H9 (cell line): ENCODE results near the gene SFXN2. TPM values are rescaled to one million over a fixed set of nuclear protein-coding genes. Genes with fewer than 3 reads are reported as not detected.

Experiments
- DNase-seq: peaks from one replicate; pipeline ENCODE4 v3.0.0-alpha.2; 2017
- H2AFZ ChIP-seq: one replicate; pipeline ENCODE4 v1.6.1; 2013; ENCODE audit warnings: mild to moderate bottlenecking, low read length, control low read depth, moderate library complexity
- H2AK5ac ChIP-seq: 2 replicates; pipeline ENCODE4 v1.6.1; 2013; ENCODE audit warnings: low read length, control low read depth, mixed read lengths; ENCODE audit not compliant: insufficient read length
- H2BK120ac ChIP-seq: one replicate; pipeline ENCODE4 v1.6.1; 2013; ENCODE audit warnings: low read depth, mild to moderate bottlenecking, low read length, control low read depth, inconsistent platforms; ENCODE audit not compliant: poor library complexity, severe bottlenecking
- H2BK12ac ChIP-seq: 2 replicates; pipeline ENCODE4 v1.6.1; 2013; ENCODE audit warnings: low read length, control low read depth, mixed read lengths, low read depth; ENCODE audit not compliant: insufficient read length
- H2BK15ac ChIP-seq: 2 replicates; pipeline ENCODE4 v1.6.1; 2013; ENCODE audit warnings: low read depth, low read length, control low read depth
- H2BK20ac ChIP-seq: one replicate; pipeline ENCODE4 v1.6.1; 2013; ENCODE audit warnings: low read depth, mild to moderate bottlenecking, low read length, control low read depth, inconsistent platforms; ENCODE audit not compliant: poor library complexity, severe bottlenecking
- H2BK5ac ChIP-seq: 2 replicates; pipeline ENCODE4 v1.6.1; 2013; ENCODE audit warnings: low read length, control low read depth, mixed read lengths; ENCODE audit not compliant: insufficient read length
- H3K14ac ChIP-seq: 2 replicates; pipeline ENCODE4 v1.6.1; 2013; ENCODE audit warnings: low read length, control low read depth; ENCODE audit not compliant: insufficient read depth
- H3K18ac ChIP-seq: 2 replicates; pipeline ENCODE4 v1.6.1; 2013; ENCODE audit warnings: low read depth, mild to moderate bottlenecking, mixed read lengths, low read length, control low read depth; ENCODE audit not compliant: insufficient read length
- H3K23ac ChIP-seq: 2 replicates; pipeline ENCODE4 v1.6.1; 2013; ENCODE audit warnings: low read length, control low read depth, mixed read lengths, low read depth; ENCODE audit not compliant: insufficient read length
- H3K23me2 ChIP-seq: 2 replicates; pipeline ENCODE4 v1.6.1; 2013; ENCODE audit warnings: low read depth, mild to moderate bottlenecking, mixed read lengths, low read length, control low read depth; ENCODE audit not compliant: insufficient read length, poor library complexity, severe bottlenecking
- H3K27ac ChIP-seq: 2 replicates; pipeline ENCODE4 v1.5.1; 2013; ENCODE audit warnings: low read length, control low read depth, mixed read lengths, low read depth; ENCODE audit not compliant: insufficient read length
- H3K27me3 ChIP-seq: 2 replicates; pipeline ENCODE4 v1.6.1; 2013; ENCODE audit warnings: low read length, control low read depth, inconsistent platforms; ENCODE audit not compliant: insufficient read depth
- H3K4ac ChIP-seq: 2 replicates; pipeline ENCODE4 v1.6.1; 2013; ENCODE audit warnings: low read depth, mild to moderate bottlenecking, control low read depth, inconsistent platforms, low read length, moderate library complexity
- H3K4me1 ChIP-seq: 2 replicates; pipeline ENCODE4 v1.6.1; 2013; ENCODE audit warnings: low read length, control low read depth, inconsistent platforms; ENCODE audit not compliant: insufficient read depth
- H3K4me2 ChIP-seq: 2 replicates; pipeline ENCODE4 v1.6.1; 2013; ENCODE audit warnings: low read length, control low read depth, mixed read lengths; ENCODE audit not compliant: insufficient read length, insufficient read depth
- H3K56ac ChIP-seq: 2 replicates; pipeline ENCODE4 v1.6.1; 2013; ENCODE audit warnings: low read depth, mild to moderate bottlenecking, mixed read lengths, low read length, control low read depth; ENCODE audit not compliant: insufficient read length
- H3K79me1 ChIP-seq: 2 replicates; pipeline ENCODE4 v1.6.1; 2013; ENCODE audit warnings: low read depth, mild to moderate bottlenecking, moderate library complexity, low read length, control low read depth, inconsistent platforms; ENCODE audit not compliant: insufficient read depth, poor library complexity, severe bottlenecking
- H3K79me2 ChIP-seq: 2 replicates; pipeline ENCODE4 v1.6.1; 2013; ENCODE audit warnings: low read length, control low read depth, inconsistent platforms; ENCODE audit not compliant: insufficient read depth
- H3K9ac ChIP-seq: 2 replicates; pipeline ENCODE4 v1.6.1; 2013; ENCODE audit warnings: low read length, control low read depth, mixed read lengths; ENCODE audit not compliant: insufficient read length; ENCODE audit errors: extremely low read depth
- H3K9me3 ChIP-seq: one replicate; pipeline ENCODE4 v1.6.1; 2013; ENCODE audit warnings: low read depth, low read length, inconsistent platforms; ENCODE audit not compliant: control insufficient read depth
- H3T11ph ChIP-seq: one replicate; pipeline ENCODE4 v1.6.1; 2013; ENCODE audit warnings: mild to moderate bottlenecking, low read length, control low read depth, inconsistent platforms
- H4K20me1 ChIP-seq: one replicate; pipeline ENCODE4 v1.6.1; 2013; ENCODE audit not compliant: control insufficient read depth, insufficient read length, insufficient read depth
- H4K5ac ChIP-seq: 2 replicates; pipeline ENCODE4 v1.6.1; 2013; ENCODE audit warnings: low read depth, mild to moderate bottlenecking, mixed read lengths, low read length, control low read depth; ENCODE audit not compliant: insufficient read length
- H4K8ac ChIP-seq: replicated peaks from 2 replicates; pipeline ENCODE4 v1.6.1; 2013; ENCODE audit warnings: low read length, control low read depth, mixed read lengths, low read depth; ENCODE audit not compliant: insufficient read length
- H4K91ac ChIP-seq: 2 replicates; pipeline ENCODE4 v1.6.1; 2013; ENCODE audit warnings: low read depth, mild to moderate bottlenecking, moderate library complexity, mixed read lengths, low read length, control low read depth; ENCODE audit not compliant: insufficient read length
- H3K27ac Mint-ChIP-seq, 3 experiments: 2 replicates in 2 of 3; 3 replicates in 1 of 3; pipeline ENCODE4 v1.8.0; 2020 to 2021; ENCODE audit warnings: mixed read lengths in 3 of 3, mild to moderate bottlenecking in 1 of 3, moderate library complexity in 1 of 3
- H3K27me3 Mint-ChIP-seq: 2 replicates; pipeline ENCODE4 v1.8.0; 2021; ENCODE audit warnings: low read depth, mild to moderate bottlenecking, moderate library complexity, mixed read lengths
- H3K36me3 Mint-ChIP-seq, 3 experiments: 2 replicates in 2 of 3; 3 replicates in 1 of 3; pipeline ENCODE4 v1.8.0; 2020 to 2021; ENCODE audit warnings: low read depth in 3 of 3, mixed read lengths in 3 of 3; ENCODE audit not compliant: insufficient read depth in 1 of 3
- H3K4me1 Mint-ChIP-seq, 2 experiments: 2 replicates each; pipeline ENCODE4 v1.8.0; 2020; ENCODE audit warnings: mixed read lengths in 2 of 2
- H3K4me3 Mint-ChIP-seq, 2 experiments: 2 replicates in 1 of 2; 3 replicates in 1 of 2; pipeline ENCODE4 v1.8.0; 2020 to 2021; ENCODE audit warnings: mild to moderate bottlenecking in 2 of 2, mixed read lengths in 2 of 2, moderate library complexity in 1 of 2
- H3K9me3 Mint-ChIP-seq, 2 experiments: 2 replicates in 1 of 2; 3 replicates in 1 of 2; pipeline ENCODE4 v1.8.0; 2020; ENCODE audit warnings: mild to moderate bottlenecking in 2 of 2, mixed read lengths in 2 of 2, moderate library complexity in 1 of 2
- CTCF ChIP-seq: fragments of 200-600 bp; sonication (generic); conservative IDR thresholded peaks from 3 replicates; pipeline ENCODE4 v1.8.0; 2021; ENCODE audit warnings: antibody characterized with exemption, mild to moderate bottlenecking
- WGBS: extraction: QIAGEN DNeasy Blood & Tissue Kit; methylation state at CpG from one replicate; pipeline ENCODE4 v1.1.7; 2013; ENCODE audit warnings: missing lambda C conversion rate, low lambda C conversion rate, mixed read lengths; ENCODE audit not compliant: insufficient read length; ENCODE audit errors: extremely low coverage; 5-methylcytosine and 5-hydroxymethylcytosine counted together
- total RNA-seq: library from RNA; stranded (reverse); gene quantifications from 2 replicates; pipeline ENCODE4 v1.2.1, GENCODE V29; 2021

SFXN2 gene
- total RNA-seq, 1 experiment from 2014 or later = 34.7 TPM

GRCh38 chr10:102678068-102678400 lies 36.4 kb upstream of the SFXN2 start:
- no peak overlapping the region for H4K8ac ChIP-seq
- no peak overlapping the region for H3K4me2 ChIP-seq
- no peaks in the 10 kb centered on the region for H3K27me3 ChIP-seq
- no peak overlapping the region for H2BK20ac ChIP-seq
- no peak overlapping the region for H2BK12ac ChIP-seq
- Mint-ChIP-seq H3K4me3 (peak overlapping the region in 1 of 2 experiments; percentile 23; a peak in 2 of 5 replicates), H3K27me3 (no peaks in the 10 kb centered on the region), H3K4me1 (peaks cover 64 to 70% of the 10 kb centered on the region in 2 experiments), H3K27ac (peak overlapping the region in 2 of 3 experiments; percentile 5 to 85; a peak in 1 of 7 replicates), H3K36me3 (peaks cover 8 to 21% (median 15%) of the 10 kb centered on the region in 3 experiments; a peak in 6 of 7 replicates), H3K9me3 (no peaks in the 10 kb centered on the region)
- H3K79me2 ChIP-seq = no peaks in the 10 kb centered on the region
- TF ChIP-seq CTCF = no peak
- H3K23ac ChIP-seq = no peak overlapping the region
- no peak overlapping the region for H3K4ac ChIP-seq
- H3K9me3 ChIP-seq = no peaks in the 10 kb centered on the region
- no peak overlapping the region for H3K27ac ChIP-seq
- no peak overlapping the region for H2AK5ac ChIP-seq
- H3T11ph ChIP-seq = no peak overlapping the region
- no peak overlapping the region for H2BK120ac ChIP-seq
- no peak overlapping the region for H2BK5ac ChIP-seq
- WGBS = no CpG with 5 or more reads among the region's 9 CpGs
- H2AFZ ChIP-seq = no peak overlapping the region
- no peaks in the 10 kb centered on the region for H4K20me1 ChIP-seq
- no peak overlapping the region for H2BK15ac ChIP-seq
- H4K5ac ChIP-seq = no peak overlapping the region
- H3K18ac ChIP-seq = no peak overlapping the region
- H3K9ac ChIP-seq = no peak overlapping the region
- H3K4me1 ChIP-seq = peaks cover 15% of the 10 kb centered on the region; the same call in 1 of the 2 replicates
- no peak overlapping the region for H3K14ac ChIP-seq
- H3K79me1 ChIP-seq = no peaks in the 10 kb centered on the region
- DNase-seq = no peak
- H4K91ac ChIP-seq = no peak overlapping the region
- H3K23me2 ChIP-seq = no peaks in the 10 kb centered on the region
- H3K56ac ChIP-seq = no peak overlapping the region
